ENCODE data around the gene MAST2.

- TF ChIP-seq CTCF (conservative IDR thresholded peaks at IDR 0.05; ENCODE audit: low read length) (no peak), EZH2phosphoT487 (IDR thresholded peaks at IDR 0.05; ENCODE audit: borderline replicate concordance) (no peak)
Measured at GRCh38 chr1:45895406-45895805, 92.0 kb downstream of the MAST2 start.

All from Loucy (cell line).